Lower leg skin (tissue), 3 donors: Measurements from ENCODE around the gene NCAPG.

ENCODE experiments used
- CTCF ChIP-seq, 3 donors: fragments of 450-650 bp; IDR thresholded peaks; one replicate each; pipeline ENCODE4 v1.5.1; 2016; ENCODE audit warnings: antibody characterized with exemption in 3 of 3, mild to moderate bottlenecking in 3 of 3, moderate library complexity in 2 of 3
- POLR2A ChIP-seq, 2 donors: fragments of 450-650 bp; IDR thresholded peaks; one replicate each; pipeline ENCODE4 v1.6.1; 2016 to 2017; ENCODE audit warnings: antibody characterized with exemption in 2 of 2, mild to moderate bottlenecking in 1 of 2, moderate library complexity in 1 of 2

DNA sequence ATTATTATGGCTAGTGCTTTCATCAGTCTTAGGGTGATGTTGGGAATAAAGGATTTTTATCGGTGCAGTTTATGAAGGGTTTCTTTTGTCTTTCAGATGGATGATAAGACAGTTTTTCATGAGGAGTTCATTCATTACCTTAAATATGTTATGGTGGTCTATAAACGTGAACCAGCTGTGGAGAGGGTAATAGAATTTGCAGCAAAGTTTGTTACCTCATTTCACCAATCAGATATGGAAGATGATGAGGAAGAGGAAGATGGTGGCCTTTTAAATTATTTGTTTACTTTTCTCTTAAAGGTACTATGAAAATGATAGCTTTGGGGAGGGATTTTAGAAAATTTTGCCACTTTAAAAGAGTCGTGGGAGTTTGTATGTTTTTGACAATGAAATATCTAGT lies 1.3 kb downstream of the NCAPG start:
- TF ChIP-seq CTCF (IDR thresholded peaks at IDR 0.05): no peak
- no peak for TF ChIP-seq POLR2A (IDR thresholded peaks at IDR 0.05)
